Activated naive CD4-positive, alpha-beta T cell treated with anti-CD3 and anti-CD28 coated beads, Interleukin-2, amount 50 U/mL, for 24 hours (primary cell): ENCODE data around the gene DDX31.

Source experiments
- H3K27ac Mint-ChIP-seq: one replicate; pipeline ENCODE4 v1.8.0; 2021; ENCODE audit warnings: mild to moderate bottlenecking, mixed read lengths
- H3K27me3 Mint-ChIP-seq: one replicate; pipeline ENCODE4 v1.8.0; 2021; ENCODE audit warnings: mixed read lengths
- H3K36me3 Mint-ChIP-seq: one replicate; pipeline ENCODE4 v1.8.0; 2021; ENCODE audit warnings: mixed read lengths
- H3K4me1 Mint-ChIP-seq: one replicate; pipeline ENCODE4 v1.8.0; 2021; ENCODE audit warnings: mixed read lengths
- H3K4me3 Mint-ChIP-seq: one replicate; pipeline ENCODE4 v1.8.0; 2021; ENCODE audit warnings: mild to moderate bottlenecking, mixed read lengths
- H3K9me3 Mint-ChIP-seq: one replicate; pipeline ENCODE4 v1.8.0; 2021; ENCODE audit warnings: mixed read lengths

DDX31 gene

GRCh38 chr9:132651259-132651658, 18.5 kb downstream of the DDX31 start:
- no peaks in the 10 kb centered on the region for H3K27me3 Mint-ChIP-seq
- H3K4me3 Mint-ChIP-seq = no peak overlapping the region
- peaks cover 21% of the 10 kb centered on the region for H3K36me3 Mint-ChIP-seq
- H3K4me1 Mint-ChIP-seq = peaks cover 11% of the 10 kb centered on the region
- no peak overlapping the region for H3K27ac Mint-ChIP-seq
- no peaks in the 10 kb centered on the region for H3K9me3 Mint-ChIP-seq

- Mint-ChIP-seq H3K9me3 (no peaks in the 10 kb centered on the region), H3K27me3 (no peaks in the 10 kb centered on the region), H3K36me3 (peaks cover 25% of the 10 kb centered on the region), H3K4me3 (no peak overlapping the region), H3K4me1 (peaks cover 7% of the 10 kb centered on the region), H3K27ac (no peak overlapping the region)
These were observed 21.1 kb downstream of the DDX31 start for GRCh38 chr9:132648685-132649084.

GRCh38 chr9:132648283-132648682, 21.5 kb downstream of the DDX31 start:
- no peaks in the 10 kb centered on the region for H3K9me3 Mint-ChIP-seq
- H3K27ac Mint-ChIP-seq = no peak overlapping the region
- no peak overlapping the region for H3K4me3 Mint-ChIP-seq
- H3K36me3 Mint-ChIP-seq = peaks cover 25% of the 10 kb centered on the region
- H3K27me3 Mint-ChIP-seq = no peaks in the 10 kb centered on the region
- peaks cover 7% of the 10 kb centered on the region for H3K4me1 Mint-ChIP-seq

- Mint-ChIP-seq H3K4me1 (peaks cover 7% of the 10 kb centered on the region), H3K27me3 (no peaks in the 10 kb centered on the region), H3K36me3 (peaks cover 28% of the 10 kb centered on the region), H3K27ac (no peak overlapping the region), H3K4me3 (no peak overlapping the region), H3K9me3 (no peaks in the 10 kb centered on the region)
These were observed 22.0 kb downstream of the DDX31 start for GRCh38 chr9:132647806-132648205.

GRCh38 chr9:132647355-132647754, 22.4 kb downstream of the DDX31 start:
- peaks cover 24% of the 10 kb centered on the region for H3K36me3 Mint-ChIP-seq
- H3K4me1 Mint-ChIP-seq = peaks cover 7% of the 10 kb centered on the region
- no peak overlapping the region for H3K4me3 Mint-ChIP-seq
- no peaks in the 10 kb centered on the region for H3K9me3 Mint-ChIP-seq
- H3K27me3 Mint-ChIP-seq = no peaks in the 10 kb centered on the region
- H3K27ac Mint-ChIP-seq = no peak overlapping the region

- Mint-ChIP-seq H3K27me3 (no peaks in the 10 kb centered on the region), H3K36me3 (peaks cover 27% of the 10 kb centered on the region), H3K4me1 (peaks cover 7% of the 10 kb centered on the region), H3K27ac (no peak overlapping the region), H3K4me3 (no peak overlapping the region), H3K9me3 (no peaks in the 10 kb centered on the region)
These were observed 23.1 kb downstream of the DDX31 start for GRCh38 chr9:132646726-132647125.

- H3K9me3 Mint-ChIP-seq = no peaks in the 10 kb centered on the region
- no peak overlapping the region for H3K27ac Mint-ChIP-seq
- H3K4me3 Mint-ChIP-seq = no peak overlapping the region
- H3K36me3 Mint-ChIP-seq = peaks cover 27% of the 10 kb centered on the region
- peaks cover 7% of the 10 kb centered on the region for H3K4me1 Mint-ChIP-seq
- no peaks in the 10 kb centered on the region for H3K27me3 Mint-ChIP-seq
These were observed 24.1 kb downstream of the DDX31 start for GRCh38 chr9:132645711-132646110.

- Mint-ChIP-seq H3K9me3 (no peaks in the 10 kb centered on the region), H3K36me3 (peaks cover 27% of the 10 kb centered on the region), H3K4me3 (no peak overlapping the region), H3K27me3 (no peaks in the 10 kb centered on the region), H3K4me1 (peaks cover 7% of the 10 kb centered on the region), H3K27ac (no peak overlapping the region)
These were observed 24.5 kb downstream of the DDX31 start for GRCh38 chr9:132645306-132645705.

GRCh38 chr9:132644251-132644650, 25.5 kb downstream of the DDX31 start:
- no peaks in the 10 kb centered on the region for H3K27me3 Mint-ChIP-seq
- no peak overlapping the region for H3K27ac Mint-ChIP-seq
- H3K4me3 Mint-ChIP-seq = no peak overlapping the region
- peaks cover 24% of the 10 kb centered on the region for H3K36me3 Mint-ChIP-seq
- peaks cover 7% of the 10 kb centered on the region for H3K4me1 Mint-ChIP-seq
- H3K9me3 Mint-ChIP-seq = no peaks in the 10 kb centered on the region

GRCh38 chr9:132641216-132641615, 28.6 kb downstream of the DDX31 start:
- Mint-ChIP-seq H3K4me3 (no peak overlapping the region), H3K9me3 (no peaks in the 10 kb centered on the region), H3K4me1 (no peaks in the 10 kb centered on the region), H3K27ac (no peak overlapping the region), H3K36me3 (peaks cover 26% of the 10 kb centered on the region), H3K27me3 (no peaks in the 10 kb centered on the region)

- H3K9me3 Mint-ChIP-seq = no peaks in the 10 kb centered on the region
- no peak overlapping the region for H3K27ac Mint-ChIP-seq
- no peaks in the 10 kb centered on the region for H3K27me3 Mint-ChIP-seq
- no peaks in the 10 kb centered on the region for H3K4me1 Mint-ChIP-seq
- H3K36me3 Mint-ChIP-seq = peaks cover 21% of the 10 kb centered on the region
- H3K4me3 Mint-ChIP-seq = no peak overlapping the region
These were observed 30.5 kb downstream of the DDX31 start for GRCh38 chr9:132639322-132639721.

- peaks cover 22% of the 10 kb centered on the region for H3K36me3 Mint-ChIP-seq
These were observed 31.5 kb downstream of the DDX31 start for GRCh38 chr9:132638240-132638639.

GRCh38 chr9:132637801-132638200, 32.0 kb downstream of the DDX31 start:
- no peaks in the 10 kb centered on the region for H3K27me3 Mint-ChIP-seq
- H3K27ac Mint-ChIP-seq = no peak overlapping the region
- no peak overlapping the region for H3K4me3 Mint-ChIP-seq
- H3K9me3 Mint-ChIP-seq = no peaks in the 10 kb centered on the region
- H3K36me3 Mint-ChIP-seq = peaks cover 20% of the 10 kb centered on the region
- no peaks in the 10 kb centered on the region for H3K4me1 Mint-ChIP-seq

More at GRCh38 chr9:132638240-132638639, 31.5 kb downstream of the DDX31 start:
- no peak overlapping the region for H3K27ac Mint-ChIP-seq
- no peaks in the 10 kb centered on the region for H3K9me3 Mint-ChIP-seq
- H3K27me3 Mint-ChIP-seq = no peaks in the 10 kb centered on the region
- H3K4me3 Mint-ChIP-seq = no peak overlapping the region
- H3K4me1 Mint-ChIP-seq = no peaks in the 10 kb centered on the region

- Mint-ChIP-seq H3K4me1 (no peaks in the 10 kb centered on the region), H3K36me3 (peaks cover 20% of the 10 kb centered on the region)
These were observed 32.4 kb downstream of the DDX31 start for GRCh38 chr9:132637351-132637750.

GRCh38 chr9:132634327-132634726, 35.5 kb downstream of the DDX31 start:
- Mint-ChIP-seq H3K27ac (no peak overlapping the region), H3K4me3 (no peak overlapping the region), H3K36me3 (peaks cover 23% of the 10 kb centered on the region), H3K9me3 (no peaks in the 10 kb centered on the region), H3K27me3 (no peaks in the 10 kb centered on the region), H3K4me1 (no peaks in the 10 kb centered on the region)

More at GRCh38 chr9:132637351-132637750, 32.4 kb downstream of the DDX31 start:
- no peaks in the 10 kb centered on the region for H3K9me3 Mint-ChIP-seq
- H3K27me3 Mint-ChIP-seq = no peaks in the 10 kb centered on the region
- H3K27ac Mint-ChIP-seq = no peak overlapping the region
- no peak overlapping the region for H3K4me3 Mint-ChIP-seq

- no peaks in the 10 kb centered on the region for H3K4me1 Mint-ChIP-seq
- H3K36me3 Mint-ChIP-seq = peaks cover 25% of the 10 kb centered on the region
- H3K9me3 Mint-ChIP-seq = no peaks in the 10 kb centered on the region
- no peak overlapping the region for H3K27ac Mint-ChIP-seq
- H3K4me3 Mint-ChIP-seq = no peak overlapping the region
- no peaks in the 10 kb centered on the region for H3K27me3 Mint-ChIP-seq
These were observed 37.2 kb downstream of the DDX31 start for GRCh38 chr9:132632413-132633129.

- H3K9me3 Mint-ChIP-seq = no peaks in the 10 kb centered on the region
- no peak overlapping the region for H3K4me3 Mint-ChIP-seq
- H3K27ac Mint-ChIP-seq = no peak overlapping the region
- no peaks in the 10 kb centered on the region for H3K4me1 Mint-ChIP-seq
- peaks cover 26% of the 10 kb centered on the region for H3K36me3 Mint-ChIP-seq
- no peaks in the 10 kb centered on the region for H3K27me3 Mint-ChIP-seq
These were observed 38.1 kb downstream of the DDX31 start for GRCh38 chr9:132631685-132632084.
